ENCODE data around the gene ZNF816.
A peak's percentile ranks its signal among the peaks of the same experiment; 100 is the strongest.
"Not testable (repeated sequence)": the region's sequence is repeated elsewhere in the genome, so short reads cannot be mapped to it uniquely, and the experiment has no call there.

Gene ZNF816

DNA sequence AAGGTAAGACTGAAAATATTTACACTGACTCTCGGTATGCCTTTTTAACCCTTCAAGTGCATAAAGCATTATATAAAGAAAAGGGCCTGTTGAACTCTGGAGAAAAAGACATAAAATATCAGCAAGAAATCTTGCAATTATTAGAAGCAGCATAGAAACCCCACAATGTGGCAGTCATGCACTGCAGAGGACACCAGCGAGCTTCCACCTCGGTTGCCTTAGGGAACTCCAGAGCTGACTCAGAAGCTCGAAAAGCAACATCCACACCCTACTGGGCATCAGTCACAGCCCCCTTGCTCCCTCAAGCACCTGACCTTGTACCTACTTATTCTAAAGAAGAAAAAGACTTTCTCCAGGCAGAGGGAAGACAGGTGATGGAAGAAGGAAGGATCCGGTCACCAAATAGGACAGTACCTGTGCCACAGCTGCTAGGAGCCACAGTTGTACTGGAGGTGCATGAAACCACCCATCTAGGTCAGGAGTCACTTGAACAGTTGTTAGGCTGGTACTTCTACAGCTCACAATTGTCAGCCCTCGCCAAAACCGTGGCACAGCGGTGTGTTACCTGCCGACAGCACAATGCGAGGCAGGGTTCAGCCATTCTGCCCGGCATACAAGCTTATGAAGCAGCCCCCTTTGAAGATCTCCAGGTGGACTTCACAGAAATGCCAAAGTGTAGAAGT is 2.9 kb downstream of the ZNF816 start:
- no peak for DNase-seq

DNA sequence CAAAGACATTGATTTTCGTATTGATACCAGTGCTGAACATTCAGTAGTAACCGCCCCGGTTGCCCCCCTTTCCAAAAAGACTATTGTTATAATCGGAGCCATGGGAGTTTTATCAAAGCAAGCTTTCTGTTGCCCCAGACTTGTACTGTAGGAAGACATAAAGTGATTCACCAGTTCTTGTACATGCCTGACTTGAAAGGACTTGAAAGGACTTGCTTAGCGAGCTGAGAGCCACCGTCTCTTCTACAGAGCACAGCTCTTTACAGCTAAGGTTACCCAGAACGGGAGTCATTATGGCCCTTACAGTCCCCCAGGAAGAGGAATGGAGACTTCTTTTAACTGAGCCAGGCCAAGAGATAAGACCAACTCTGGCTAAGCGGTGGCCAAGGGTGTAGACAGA is 5.1 kb downstream of the ZNF816 start:
- DNase-seq = no peak

DNA sequence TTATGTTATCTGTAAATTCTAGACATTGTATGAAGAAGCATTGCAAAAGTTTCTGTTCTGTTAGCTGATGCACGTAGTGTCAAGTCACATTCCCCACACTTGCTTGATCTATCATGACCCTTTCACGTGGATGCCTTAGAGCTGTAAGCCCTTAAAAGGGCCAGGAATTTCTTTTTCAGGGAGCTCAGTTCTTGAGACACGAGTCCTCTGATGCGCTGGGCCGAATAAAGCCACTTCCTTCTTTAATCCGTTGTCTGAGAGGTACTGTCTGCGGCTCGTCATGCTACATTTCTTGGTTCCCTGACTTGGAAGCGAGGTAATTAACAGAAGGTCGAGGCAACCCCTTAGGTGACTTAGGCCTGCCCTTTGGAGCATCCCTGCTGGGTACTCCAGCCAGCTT is 5.8 kb downstream of the ZNF816 start:
- no peak for DNase-seq

DNA sequence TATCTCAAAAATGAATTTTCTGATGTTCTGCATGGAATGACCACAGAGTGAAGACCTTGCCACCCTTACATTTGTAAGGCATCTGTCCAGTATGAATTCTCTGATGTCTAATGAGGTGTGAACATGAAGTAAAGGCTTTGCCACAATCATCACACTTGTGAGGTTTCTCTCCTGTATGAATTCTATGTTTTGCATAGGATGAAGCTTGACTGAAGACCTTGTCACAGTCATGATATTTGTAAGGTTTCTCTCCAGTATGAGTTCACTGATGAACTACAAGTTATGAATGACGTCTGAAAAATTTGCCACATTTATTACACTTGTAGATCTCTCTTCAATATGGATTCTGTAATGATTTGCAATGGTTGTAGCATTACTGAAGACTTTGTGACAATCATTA is 13.3 kb downstream of the ZNF816 start:
- no peak for DNase-seq

DNA sequence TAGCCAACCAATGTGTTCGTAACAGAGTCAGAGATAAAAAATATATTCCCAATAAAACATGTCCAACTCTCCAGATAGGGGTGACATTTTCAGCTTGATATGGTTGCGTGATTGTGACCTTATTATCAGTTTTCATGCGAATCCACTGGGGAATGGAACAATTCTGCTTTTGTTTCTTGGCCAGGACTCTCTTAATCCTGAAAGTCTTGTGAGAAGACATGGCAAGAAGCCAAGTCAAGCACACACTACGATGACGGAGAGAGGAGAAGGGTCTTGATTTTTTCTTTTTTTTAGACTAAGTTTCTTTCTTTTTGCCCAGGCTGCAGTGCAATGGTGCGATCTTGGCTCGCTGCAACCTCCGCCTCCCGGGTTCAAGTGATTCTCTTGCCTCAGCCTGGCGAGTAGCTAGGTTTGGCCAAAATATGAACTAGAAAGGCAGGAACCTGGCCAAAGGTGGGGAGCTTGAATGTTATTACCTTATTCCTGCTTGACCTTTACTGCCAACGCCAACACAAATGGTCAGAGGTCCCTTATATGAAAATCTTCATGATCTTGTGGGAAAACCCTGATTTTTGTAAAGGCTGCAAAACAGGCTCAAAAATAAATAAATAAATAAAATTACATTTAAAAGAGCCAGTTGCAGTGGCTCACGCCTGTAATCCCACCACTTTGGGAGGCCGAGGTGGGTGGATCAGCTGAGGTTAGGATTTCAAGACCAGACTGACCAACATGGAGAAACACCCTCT is 14.5 kb downstream of the ZNF816 start:
- no peak for DNase-seq

DNA sequence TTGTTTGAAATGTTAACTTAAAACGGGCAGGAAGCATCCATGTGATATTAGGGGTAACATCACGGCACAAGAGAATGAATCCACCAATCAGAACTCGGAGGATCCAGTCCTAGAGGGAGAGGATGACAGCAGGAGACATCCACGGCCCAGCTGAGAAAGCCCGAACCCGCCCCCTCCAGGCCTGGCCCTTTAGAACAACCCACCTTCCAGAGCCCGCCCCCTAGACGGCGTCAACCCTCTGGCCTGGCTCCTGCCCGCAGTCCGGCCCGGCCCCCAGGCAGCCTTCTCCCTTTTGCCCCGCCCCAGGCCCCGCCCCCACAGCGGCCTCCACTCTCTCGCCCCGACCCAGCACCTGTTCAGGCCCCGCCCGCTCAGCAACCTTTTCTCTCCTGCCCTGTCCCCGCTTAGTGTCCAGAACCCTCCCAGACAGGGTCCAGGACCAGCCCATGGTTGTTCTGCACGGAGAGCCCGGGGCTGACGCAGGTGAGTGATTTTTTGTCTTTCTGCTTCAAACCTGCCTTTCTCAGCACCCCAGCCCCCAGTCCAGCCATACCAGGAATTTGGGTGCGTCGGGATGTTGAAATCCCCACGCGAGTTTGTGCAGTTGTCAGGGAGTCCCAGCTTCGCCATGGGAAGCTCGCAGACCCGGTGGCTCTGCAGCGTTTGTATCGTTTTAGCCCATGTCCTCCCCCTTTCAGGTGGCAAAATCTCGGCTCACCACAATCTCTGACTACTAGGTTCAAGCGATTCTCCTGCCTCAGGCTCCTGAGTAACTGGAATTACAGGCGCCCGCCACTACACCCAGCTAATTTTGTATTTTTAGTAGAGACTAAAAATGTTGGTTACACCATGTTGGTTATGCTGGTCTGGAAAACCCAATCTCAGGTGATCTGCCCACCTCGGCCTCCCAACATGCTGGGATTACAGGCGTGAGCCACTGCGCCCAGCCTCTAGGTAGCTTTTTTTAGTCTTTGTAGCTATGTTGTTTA is 16.1 kb downstream of the ZNF816 start:
- no peak for DNase-seq

DNA sequence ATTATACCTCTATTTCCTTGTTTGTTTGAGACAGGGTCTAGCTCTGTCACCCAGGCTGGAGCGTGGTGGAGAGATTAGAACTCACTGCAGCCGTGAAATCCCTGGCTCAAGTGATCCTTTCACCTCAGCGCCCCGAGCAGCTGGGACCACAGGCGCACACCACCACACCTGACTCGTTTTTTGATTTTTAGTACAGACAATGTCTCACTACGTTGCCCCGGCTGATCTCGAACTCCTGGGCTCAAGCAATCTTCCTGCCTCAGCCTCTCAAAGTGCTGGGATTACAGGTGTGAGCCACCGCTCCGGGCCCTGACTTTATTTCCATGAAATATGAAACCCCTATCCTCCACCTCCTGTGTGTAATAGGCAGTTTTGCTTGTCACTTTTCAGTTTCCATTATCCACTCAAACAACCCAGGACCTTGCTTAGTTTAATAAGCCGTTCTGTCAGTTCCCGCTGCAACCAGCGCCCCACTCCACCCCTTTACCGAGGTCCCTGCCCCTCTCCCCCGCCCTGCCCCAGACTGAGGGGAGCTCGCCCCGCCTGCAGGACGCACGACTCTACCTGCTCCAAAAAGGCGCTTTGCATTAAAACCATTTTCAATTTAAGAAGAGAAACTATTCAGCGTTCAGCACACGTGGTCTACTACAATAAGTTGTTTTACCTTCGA is 16.9 kb downstream of the ZNF816 start:
- no peak for DNase-seq

DNA sequence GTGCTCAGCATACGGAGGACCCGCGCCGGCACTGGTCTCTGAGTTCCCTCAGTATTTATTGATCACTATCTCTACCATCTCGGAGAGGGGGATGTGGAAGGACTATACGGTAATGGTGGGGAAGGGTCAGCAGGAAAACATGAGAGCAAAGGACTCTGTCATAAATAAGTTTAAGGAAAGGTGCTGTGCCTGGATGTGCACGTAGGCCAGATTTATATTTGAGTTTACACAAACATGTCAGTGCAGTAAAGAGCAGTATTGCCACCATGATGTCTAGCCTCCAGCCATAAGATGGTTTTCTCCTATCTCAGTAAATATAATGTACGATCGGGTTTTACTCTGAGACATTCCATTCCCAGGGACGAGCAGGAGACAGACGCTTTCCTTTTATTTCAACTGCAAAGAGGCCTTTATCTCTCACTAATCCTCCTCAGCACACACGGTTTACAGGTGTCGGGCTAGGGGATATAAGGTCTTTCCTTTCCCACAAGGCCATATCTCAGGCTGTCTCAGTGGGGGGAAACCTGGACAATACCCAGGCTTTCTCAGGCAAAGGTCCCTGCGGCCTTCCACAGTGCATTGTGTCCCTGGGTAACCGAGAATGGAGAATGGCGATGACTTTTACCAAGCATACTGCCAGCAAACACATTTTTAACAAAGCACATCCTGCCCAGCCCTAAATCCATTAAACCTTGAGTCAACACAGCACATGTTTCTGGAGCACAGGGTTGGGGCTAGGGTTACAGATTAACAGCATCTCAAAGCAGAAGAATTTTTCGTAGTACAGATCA is 17.8 kb downstream of the ZNF816 start:
- not testable (repeated sequence) for DNase-seq

DNA sequence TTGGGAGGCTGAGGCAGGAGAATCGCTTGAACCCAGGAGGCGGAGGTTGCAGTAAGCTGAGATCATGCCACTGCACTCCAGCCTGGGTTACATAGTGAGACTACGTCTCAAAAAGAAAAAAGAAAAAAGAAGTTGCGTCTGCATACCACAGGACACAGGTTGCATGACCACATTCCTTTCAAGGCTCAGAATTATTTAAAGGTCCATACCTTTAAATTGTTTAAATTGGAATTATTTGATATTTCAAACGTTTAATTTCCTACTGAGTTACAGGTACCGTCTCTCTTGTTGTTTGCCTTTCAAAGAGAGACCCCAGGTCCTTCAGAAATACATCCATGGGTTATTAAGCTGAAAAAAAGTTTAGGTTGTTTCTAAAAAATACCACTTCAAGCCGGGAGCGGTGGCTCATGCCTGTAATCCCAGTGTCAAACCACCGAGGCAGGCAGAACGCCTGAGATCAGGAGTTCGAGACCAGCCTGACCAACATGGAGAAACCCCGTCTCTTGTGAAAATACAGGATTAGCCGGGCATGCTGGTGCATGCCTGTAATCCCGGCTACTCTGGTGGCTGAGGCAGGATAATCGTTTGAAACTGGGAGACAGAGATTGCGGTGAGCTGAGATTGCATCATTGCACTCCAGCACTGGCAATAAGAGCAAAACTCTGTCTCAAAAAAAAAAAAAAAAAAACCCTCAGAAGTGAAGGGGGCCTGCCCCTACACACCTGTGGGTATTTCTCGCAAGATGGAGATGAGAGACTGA is 18.6 kb downstream of the ZNF816 start:
- no peak for DNase-seq

DNA sequence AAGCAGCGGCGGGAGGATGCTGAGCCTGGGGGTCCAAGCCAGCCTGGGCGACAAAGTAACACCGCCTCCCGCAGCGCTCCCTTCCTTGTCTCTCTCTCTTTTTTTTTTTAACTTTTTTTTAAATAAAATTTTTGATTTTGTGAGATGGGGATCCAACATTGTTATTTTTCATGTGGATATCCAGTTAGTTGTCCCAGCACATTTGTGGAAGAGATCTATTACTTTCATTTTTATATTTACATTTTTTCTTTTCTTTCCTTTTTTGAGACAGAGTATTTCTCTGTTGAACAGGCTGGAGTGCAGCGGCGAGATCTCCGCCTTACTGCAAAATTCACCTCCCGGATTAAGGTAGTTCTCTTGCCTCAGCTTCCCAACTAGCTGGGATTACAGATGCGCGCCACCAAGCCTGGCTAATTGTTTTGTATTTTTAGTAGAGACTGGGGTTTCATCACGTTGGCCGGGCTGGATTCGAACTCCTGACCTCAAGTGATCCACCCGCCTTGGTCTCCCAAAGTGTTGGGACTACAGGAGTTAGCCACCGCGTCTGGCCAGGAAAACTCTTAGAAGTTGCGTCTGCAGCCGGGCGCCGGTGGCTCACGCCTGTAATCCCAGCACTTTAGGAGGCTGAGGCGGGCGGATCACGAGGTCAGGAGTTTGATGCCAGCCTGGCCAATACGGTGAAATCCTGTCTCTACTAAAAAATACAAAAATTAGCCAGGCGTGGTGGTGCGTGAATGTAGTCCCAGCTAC is 19.4 kb downstream of the ZNF816 start:
- DNase-seq = no peak

DNA sequence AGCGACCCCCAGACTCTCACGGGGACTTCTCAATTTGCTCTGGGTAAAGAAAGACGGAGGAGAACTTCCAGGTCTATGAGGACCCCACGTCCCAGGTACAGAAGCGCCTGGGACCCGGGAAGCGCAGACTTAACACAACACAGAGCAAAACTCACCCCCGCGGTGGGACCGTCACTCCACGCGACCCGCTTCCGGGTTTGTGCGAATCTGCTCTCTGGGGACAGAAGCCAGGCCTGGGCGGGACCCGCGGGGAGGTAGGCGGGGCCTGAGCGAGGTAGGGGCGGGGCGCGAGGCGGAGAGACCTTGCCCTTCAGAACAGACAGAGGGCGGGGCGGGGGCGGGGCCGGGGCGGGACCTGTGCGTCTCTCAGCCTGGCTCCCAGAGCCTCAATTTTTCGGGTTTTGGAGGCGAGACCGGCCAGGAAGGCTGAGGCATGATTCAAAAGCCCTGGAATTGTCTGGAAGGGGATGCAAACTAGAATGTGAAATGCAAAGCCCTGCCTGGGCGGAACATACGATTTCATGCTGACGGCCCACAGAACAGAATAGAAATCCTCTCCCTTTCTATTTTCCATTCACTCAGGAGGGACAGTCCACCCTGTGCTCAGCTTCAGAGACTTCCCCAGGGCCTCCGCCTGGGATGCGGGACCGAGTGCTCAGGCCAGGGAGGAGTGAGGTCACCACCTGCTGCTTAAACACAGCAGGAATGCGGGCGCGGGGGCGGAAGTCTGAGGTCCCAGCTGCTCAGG is 20.1 kb downstream of the ZNF816 start:
- peak; percentile 91 for DNase-seq

DNA sequence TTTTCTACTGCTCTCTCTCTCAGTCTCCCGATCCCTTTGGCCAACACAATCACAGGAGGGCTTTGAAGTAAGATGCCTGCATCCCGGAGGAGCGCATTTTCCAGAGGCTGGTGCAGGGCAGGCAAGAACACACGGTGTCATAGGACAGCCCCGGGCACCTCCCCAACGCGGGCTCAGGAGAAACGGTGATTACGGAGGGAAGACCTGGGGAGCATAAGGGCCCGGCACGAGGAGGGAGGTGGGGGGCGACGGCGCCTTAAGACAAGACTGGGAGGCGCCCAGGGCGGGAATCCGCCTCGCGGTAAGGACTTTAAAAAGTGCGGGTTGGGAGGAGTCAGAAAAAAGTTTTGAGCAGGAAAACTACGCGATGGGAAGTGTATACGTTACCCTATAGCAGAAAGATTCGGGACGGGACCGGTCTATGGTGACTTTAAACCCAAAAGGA is 20.7 kb downstream of the ZNF816 start:
- no peak for DNase-seq

DNA sequence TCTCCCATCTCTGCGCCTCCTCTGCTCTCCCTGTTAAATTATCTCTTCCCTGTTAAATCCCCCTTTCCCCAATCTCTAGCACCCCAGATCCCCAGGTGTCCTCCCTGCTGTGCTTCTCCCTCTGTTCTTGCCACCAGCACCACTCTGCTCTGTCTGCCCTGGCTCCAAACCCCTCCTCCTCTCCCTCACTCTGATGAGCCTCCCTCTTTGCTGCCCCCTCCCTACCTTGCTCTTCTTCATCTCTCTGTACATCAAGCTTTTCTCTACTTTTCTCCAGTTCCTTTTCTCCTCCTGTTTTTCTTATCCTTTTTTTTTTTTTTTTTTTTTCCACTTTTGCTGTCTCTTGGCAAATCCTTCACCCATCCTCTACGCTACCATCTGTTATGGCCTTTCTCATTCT is 21.2 kb downstream of the ZNF816 start:
- not testable (repeated sequence) for DNase-seq

DNA sequence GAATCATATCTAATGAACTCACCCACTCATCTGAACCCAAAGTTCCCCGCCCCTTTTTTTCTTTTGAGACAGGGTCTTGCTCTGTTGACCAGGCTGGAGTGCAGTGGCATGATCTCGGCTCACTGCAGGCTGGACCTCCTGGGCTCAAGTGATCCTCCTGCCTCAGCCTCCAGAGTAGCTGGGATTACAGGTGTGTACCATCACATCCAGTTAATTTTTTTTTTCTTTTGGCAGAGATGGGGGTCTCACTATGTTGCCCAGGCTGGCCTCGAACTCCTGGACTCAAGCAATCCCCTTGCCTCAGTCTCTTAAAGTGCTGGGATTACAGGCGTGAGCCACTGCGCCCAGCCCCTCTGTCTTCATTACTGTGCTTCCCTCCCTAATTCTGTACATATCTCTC is 21.8 kb downstream of the ZNF816 start:
- DNase-seq = not testable (repeated sequence)

DNA sequence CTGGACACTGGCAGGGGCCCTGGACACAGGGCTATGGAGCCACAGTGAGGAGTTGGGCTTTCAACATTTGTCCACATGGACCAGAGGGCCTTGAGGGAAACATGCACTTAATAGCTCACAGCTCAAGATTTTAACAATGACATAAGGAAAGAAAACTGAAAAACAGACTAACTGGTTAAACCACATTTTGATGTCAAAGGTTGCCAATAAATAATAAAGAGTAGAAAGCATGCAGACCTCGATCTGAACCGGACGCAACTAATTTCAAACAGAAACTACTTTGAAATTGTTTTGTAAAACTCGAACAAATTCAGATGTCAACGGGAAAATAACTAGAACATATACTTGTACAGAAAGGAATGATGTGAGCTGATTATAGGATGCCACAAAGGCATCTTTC is 23.9 kb downstream of the ZNF816 start:
- no peak for DNase-seq

DNA sequence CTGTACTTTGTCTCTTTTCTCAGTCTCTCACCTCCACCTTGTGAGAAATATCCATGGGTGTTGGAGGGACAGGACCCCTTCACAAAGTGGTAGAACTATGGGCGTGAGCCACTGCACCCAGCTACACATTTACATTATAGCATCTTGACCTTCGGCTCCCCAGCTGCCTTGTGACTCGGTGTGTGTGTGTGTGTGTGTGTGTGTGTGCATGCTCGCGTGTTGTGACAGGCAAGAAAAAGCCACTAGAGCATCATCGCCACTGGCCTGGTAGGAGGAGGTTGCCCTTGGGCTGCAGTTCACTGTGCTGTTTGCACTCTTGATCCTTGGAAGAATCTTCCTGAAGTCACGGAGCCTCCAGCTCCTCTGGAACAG is 25.7 kb downstream of the ZNF816 start:
- no peak for DNase-seq

DNA sequence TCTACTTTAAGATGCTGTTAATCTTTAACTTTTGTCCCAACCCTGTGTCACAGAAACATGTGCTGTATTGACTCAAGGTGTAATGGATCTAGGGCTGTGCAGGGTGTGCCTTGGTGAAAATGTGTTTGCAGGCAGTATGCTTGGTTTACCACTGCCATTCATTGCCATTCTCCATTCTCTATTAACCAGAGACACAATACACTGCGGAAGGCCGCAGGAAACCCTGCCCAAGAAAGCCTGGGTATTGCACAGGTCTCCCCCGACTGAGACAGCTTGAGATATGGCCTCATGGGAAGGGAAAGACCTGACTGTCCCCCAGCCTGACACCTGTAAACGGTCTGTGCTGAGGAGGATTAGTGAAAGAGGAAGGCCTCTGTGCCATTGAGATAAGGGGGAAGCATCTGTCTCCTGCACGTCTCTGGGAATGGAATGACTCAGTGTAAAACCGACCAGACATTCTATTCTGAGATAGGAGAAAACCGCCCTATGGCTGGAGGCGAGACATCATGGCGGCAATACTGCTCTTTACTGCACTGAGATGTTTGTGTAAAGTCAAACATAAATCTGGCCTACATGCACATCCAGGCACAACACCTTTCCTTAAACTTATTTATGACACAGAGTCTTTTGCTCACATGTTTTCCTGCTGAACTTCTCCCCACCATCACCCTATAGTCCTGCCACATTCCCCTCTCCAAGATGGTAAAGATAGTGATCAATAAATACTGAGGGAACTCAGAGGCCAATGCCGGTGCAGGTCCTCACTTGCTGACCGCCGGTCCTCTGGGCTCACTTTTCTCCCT is 26.3 kb downstream of the ZNF816 start:
- no peak for DNase-seq

DNA sequence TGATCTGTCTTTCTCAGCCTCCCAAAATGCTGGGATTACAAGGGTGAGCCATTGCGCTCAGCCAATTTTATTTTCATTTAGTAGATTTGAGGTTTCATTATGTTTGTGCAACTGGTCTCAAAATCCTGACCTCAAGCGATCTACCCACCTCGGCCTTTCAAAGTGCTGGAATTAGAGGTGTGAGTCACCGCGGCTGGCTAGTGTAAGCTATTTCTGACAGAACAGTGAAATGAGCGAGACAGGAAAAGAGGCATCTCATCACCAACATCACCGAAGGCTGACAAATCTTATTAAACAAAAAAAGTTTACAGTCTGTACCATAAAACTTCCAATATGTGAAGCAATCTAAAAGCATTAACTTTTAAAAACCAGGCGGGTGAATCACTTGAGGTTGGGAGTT is 27.2 kb downstream of the ZNF816 start:
- no peak for DNase-seq

DNA sequence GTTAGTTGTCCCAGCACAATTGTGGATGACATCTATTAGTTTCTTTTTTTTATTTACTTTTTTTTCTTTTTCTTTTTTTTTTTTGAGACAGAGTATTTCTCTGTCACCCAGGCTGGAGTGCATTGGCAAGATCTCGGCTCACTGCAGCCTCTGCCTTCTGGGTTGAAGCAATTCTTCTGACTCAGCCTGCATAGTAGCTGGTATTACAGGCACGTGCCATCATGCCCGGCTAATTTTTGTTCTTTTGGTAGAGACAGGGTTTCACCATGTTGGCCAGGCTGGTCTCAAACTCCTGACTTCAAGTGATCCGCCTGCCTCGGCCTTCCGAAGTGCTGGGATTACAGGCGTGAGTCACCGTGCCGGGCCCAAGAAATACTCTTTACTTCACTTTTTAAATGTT is 38.0 kb downstream of the ZNF816 start:
- not testable (repeated sequence) for DNase-seq
